Measurements from ENCODE around the gene SCAF1. TPM values are rescaled to one million over a fixed set of nuclear protein-coding genes. Genes with fewer than 3 reads are reported as not detected.

Gene SCAF1
- total RNA-seq, 2 donors from 2014 or later = 16.1 to 36.6 TPM

DNA sequence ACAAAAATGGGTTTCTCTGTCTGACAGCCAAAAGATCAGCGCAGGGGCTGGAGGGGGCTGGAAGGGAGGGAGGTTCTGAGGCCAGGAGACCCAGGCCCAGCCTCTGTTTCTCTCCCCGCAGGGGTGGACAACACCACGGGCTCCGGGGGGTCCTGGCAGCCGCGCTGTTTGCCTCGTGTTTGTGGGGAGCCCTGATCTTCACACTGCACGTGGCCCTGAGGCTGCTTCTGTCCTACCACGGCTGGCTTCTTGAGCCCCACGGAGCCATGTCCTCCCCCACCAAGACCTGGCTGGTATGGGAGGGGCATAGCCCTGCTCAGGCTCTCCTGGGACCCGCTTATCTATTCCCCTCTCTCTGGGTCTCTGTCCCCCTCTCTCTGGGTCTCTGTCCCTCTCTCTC, 58.6 kb downstream of the SCAF1 start:
- Histone ChIP-seq H3K4me1 (no peaks in the 10 kb centered on the region), H3K9me3 (no peaks in the 10 kb centered on the region), H3K27ac (no peak overlapping the region), H3K27me3 (peaks cover 0 to 6% of the 10 kb centered on the region in 2 donors), H3K36me3 (replicated peaks in 1 of 2; ENCODE audit: insufficient read depth in 1 of 2, low read depth in 2 of 2) (no peaks in the 10 kb centered on the region), H3K4me3 (no peak overlapping the region)
- DNase-seq (no peak), ATAC-seq (no peak)
- TF ChIP-seq, protein P1, sequence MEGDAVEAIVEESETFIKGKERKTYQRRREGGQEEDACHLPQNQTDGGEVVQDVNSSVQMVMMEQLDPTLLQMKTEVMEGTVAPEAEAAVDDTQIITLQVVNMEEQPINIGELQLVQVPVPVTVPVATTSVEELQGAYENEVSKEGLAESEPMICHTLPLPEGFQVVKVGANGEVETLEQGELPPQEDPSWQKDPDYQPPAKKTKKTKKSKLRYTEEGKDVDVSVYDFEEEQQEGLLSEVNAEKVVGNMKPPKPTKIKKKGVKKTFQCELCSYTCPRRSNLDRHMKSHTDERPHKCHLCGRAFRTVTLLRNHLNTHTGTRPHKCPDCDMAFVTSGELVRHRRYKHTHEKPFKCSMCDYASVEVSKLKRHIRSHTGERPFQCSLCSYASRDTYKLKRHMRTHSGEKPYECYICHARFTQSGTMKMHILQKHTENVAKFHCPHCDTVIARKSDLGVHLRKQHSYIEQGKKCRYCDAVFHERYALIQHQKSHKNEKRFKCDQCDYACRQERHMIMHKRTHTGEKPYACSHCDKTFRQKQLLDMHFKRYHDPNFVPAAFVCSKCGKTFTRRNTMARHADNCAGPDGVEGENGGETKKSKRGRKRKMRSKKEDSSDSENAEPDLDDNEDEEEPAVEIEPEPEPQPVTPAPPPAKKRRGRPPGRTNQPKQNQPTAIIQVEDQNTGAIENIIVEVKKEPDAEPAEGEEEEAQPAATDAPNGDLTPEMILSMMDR (IDR thresholded peaks at IDR 0.05) = no peak
- 36 to 45% methylated on average over 9 to 11 of the region's 11 CpGs for WGBS, 2 donors
- intact Hi-C loops (cut with DNase I) = no loop called here

DNA sequence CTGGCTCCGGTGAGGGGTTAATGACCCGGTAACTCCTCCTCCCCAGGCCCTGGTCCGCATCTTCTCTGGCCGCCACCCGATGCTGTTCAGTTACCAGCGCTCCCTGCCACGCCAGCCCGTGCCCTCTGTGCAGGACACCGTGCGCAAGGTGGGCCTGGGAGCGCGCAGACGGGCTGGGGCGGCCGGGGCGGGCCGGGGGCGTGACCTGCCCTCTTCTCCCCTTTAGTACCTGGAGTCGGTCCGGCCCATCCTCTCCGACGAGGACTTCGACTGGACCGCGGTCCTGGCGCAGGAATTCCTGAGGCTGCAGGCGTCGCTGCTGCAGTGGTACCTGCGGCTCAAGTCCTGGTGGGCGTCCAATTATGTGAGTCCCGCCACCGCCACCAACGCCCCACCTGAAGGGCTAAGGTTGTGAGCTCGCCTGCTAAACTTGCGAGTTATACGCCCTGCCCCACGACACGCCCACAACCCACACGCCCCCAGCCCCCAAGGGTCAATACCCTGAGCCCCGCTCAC, 59.3 kb downstream of the SCAF1 start:
- 33 to 42% methylated on average over 23 to 37 of the region's 40 CpGs for WGBS, 2 donors
- TF ChIP-seq POLR2A (IDR thresholded peaks at IDR 0.05) = no peak
- TF ChIP-seq, protein P1 (IDR thresholded peaks at IDR 0.05) = no peak
- Histone ChIP-seq H3K27ac (no peak overlapping the region), H3K27me3 (peaks cover 0 to 6% of the 10 kb centered on the region in 2 donors), H3K9me3 (no peaks in the 10 kb centered on the region), H3K4me3 (no peak overlapping the region), H3K36me3 (replicated peaks in 1 of 2; ENCODE audit: insufficient read depth in 1 of 2, low read depth in 2 of 2) (no peaks in the 10 kb centered on the region), H3K4me1 (no peaks in the 10 kb centered on the region)
- DNase-seq (no peak), ATAC-seq (no peak)
- intact Hi-C loops (cut with DNase I) = no loop called here

DNA sequence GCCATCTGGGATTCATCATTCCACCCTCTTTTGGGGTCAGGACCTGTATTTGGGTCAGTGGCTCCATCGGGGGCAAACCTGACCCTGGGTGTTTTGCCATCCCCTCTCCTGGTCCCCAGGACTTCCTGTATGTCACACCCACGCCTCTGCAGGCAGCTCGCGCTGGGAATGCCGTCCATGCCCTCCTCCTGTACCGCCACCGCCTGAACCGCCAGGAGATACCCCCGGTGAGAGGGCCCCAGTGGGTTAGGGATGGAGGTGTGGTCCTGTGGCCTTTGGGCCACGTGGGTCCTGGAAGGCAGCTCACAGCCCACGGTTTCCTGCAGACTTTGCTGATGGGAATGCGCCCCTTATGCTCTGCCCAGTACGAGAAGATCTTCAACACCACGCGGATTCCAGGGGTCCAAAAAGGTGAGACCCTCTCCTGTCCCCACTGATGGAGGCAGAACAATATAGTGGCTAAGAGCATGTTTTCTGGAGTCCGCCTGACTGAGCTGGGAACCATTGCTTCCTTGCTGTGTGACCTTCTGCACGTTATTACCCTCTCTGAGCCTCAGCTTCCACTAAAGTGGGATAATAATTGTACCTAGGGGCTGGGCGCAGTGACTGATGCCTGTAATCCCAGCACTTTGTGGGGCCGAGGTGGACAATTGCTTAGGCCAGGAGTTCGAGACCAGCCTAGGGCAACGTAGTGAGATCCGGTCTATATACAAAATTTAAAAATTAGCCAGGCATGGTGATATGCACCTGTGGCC, 63.1 kb downstream of the SCAF1 start:
- H3K27me3 ChIP-seq = peaks cover 0 to 6% of the 10 kb centered on the region in 2 donors
- TF ChIP-seq, protein P1 (IDR thresholded peaks at IDR 0.05) = no peak
- TF ChIP-seq POLR2A (IDR thresholded peaks at IDR 0.05) = no peak
- DNase-seq = no peak
- intact Hi-C loops (cut with DNase I) = no loop called here
- no peaks in the 10 kb centered on the region for H3K4me1 ChIP-seq
- no peak for ATAC-seq
- H3K27ac ChIP-seq = no peak overlapping the region
- H3K4me3 ChIP-seq = no peak overlapping the region
- no peaks in the 10 kb centered on the region for H3K9me3 ChIP-seq
- WGBS, 2 donors = 82 to 84% methylated on average over 16 to 22 of the region's 22 CpGs
- no peaks in the 10 kb centered on the region for H3K36me3 ChIP-seq (replicated peaks in 1 of 2; ENCODE audit: insufficient read depth in 1 of 2, low read depth in 2 of 2)

DNA sequence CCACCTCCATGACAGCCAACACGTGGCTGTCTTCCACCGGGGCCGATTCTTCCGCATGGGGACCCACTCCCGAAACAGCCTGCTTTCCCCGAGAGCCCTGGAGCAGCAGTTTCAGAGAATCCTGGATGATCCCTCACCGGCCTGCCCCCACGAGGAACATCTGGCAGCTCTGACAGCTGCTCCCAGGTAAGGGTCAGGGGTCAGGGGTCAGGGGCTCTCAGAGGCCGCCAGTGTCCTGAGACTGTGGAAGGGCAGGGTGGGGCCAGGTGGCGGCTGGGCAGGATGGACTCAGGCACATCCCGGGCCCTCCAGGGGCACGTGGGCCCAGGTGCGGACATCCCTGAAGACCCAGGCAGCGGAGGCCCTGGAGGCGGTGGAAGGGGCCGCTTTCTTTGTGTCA, 63.9 kb downstream of the SCAF1 start:
- ATAC-seq = no peak
- H3K36me3 ChIP-seq (replicated peaks in 1 of 2; ENCODE audit: insufficient read depth in 1 of 2, low read depth in 2 of 2) = no peaks in the 10 kb centered on the region
- 78 to 80% methylated on average over 6 to 16 of the region's 16 CpGs for WGBS, 2 donors
- H3K27me3 ChIP-seq = peaks cover 0 to 6% of the 10 kb centered on the region in 2 donors
- intact Hi-C loops (cut with DNase I) = no loop called here
- H3K4me1 ChIP-seq = no peaks in the 10 kb centered on the region
- DNase-seq = no peak
- H3K4me3 ChIP-seq = no peak overlapping the region
- H3K27ac ChIP-seq = no peak overlapping the region
- TF ChIP-seq, protein P1 (IDR thresholded peaks at IDR 0.05) = no peak
- no peak for TF ChIP-seq POLR2A (IDR thresholded peaks at IDR 0.05)
- no peaks in the 10 kb centered on the region for H3K9me3 ChIP-seq

Small RNA genes within 50 kb of the gene (microRNA-seq; reads per million reads assigned to microRNA genes)
- gene MIR5088 (ENCODE audit: borderline number of aligned reads in 2 of 2, borderline replicate concordance in 2 of 2) = 0 reads per million in 2 donors

Small RNA genes within 50 kb of the gene (small RNA-seq; reads per million reads assigned to genes)
- gene MIR5088 = 0.70 reads per million, percentile 15 among the genes with 10 or more reads in this experiment

Other genes starting within 250 kb of the SCAF1 start
- not detected for gene PTH2, start 218.8 kb upstream of the SCAF1 start, total RNA-seq
- not detected for gene GFY, start 216.8 kb upstream of the SCAF1 start, total RNA-seq
- gene SLC17A7, start 200.7 kb upstream of the SCAF1 start, total RNA-seq = under 1 TPM in 1 of 2 donors, not detected in 1; 0.26 TPM
- 10 to 100 TPM; 57.0 to 63.3 TPM for gene PIH1D1, start 190.4 kb upstream of the SCAF1 start, total RNA-seq
- gene ALDH16A1, start 189.0 kb upstream of the SCAF1 start, total RNA-seq = 10 to 100 TPM; 25.9 to 38.9 TPM
- gene FLT3LG, start 168.0 kb upstream of the SCAF1 start, total RNA-seq = under 1 TPM; 0.52 to 0.66 TPM
- gene RPL13A, start 154.6 kb upstream of the SCAF1 start, total RNA-seq = 1,000 to 10,000 TPM; 1,758 to 2,456 TPM
- gene RPS11, start 145.8 kb upstream of the SCAF1 start, total RNA-seq = 1,000 to 10,000 TPM; 1,400 to 1,772 TPM
- 100 to 1,000 TPM; 117 to 121 TPM for gene FCGRT, start 129.5 kb upstream of the SCAF1 start, total RNA-seq
- gene RCN3, start 114.2 kb upstream of the SCAF1 start, total RNA-seq = 10 to 100 TPM; 11.9 to 39.9 TPM
- 10 to 100 TPM; 50.6 to 73.2 TPM for gene NOSIP, start 61.7 kb upstream of the SCAF1 start, total RNA-seq
- gene PRRG2, start 60.9 kb upstream of the SCAF1 start, total RNA-seq = 1 to 10 TPM; 2.6 to 4.9 TPM
- gene PRR12, start 51.0 kb upstream of the SCAF1 start, total RNA-seq = 10 to 100 TPM in 1 of 2 donors, 1 to 10 TPM in 1; 8.0 to 23.4 TPM
- gene RRAS, start 2.1 kb upstream of the SCAF1 start, total RNA-seq = 10 to 100 TPM; 10.9 to 17.9 TPM
- gene IRF3, start 23.6 kb downstream of the SCAF1 start, total RNA-seq = 100 to 1,000 TPM in 1 of 2 donors, 10 to 100 TPM in 1; 46.7 to 134 TPM
- gene BCL2L12, start 23.7 kb downstream of the SCAF1 start, total RNA-seq = 1 to 10 TPM; 3.6 to 5.6 TPM
- gene PRMT1, start 35.1 kb downstream of the SCAF1 start, total RNA-seq = 10 to 100 TPM; 45.4 to 71.2 TPM
- 1 to 10 TPM in 1 of 2 donors, not detected in 1; 1.6 TPM for gene ADM5, start 47.4 kb downstream of the SCAF1 start, total RNA-seq
- 1 to 10 TPM in 1 of 2 donors, under 1 TPM in 1; 0.66 to 3.4 TPM for gene CPT1C, start 48.9 kb downstream of the SCAF1 start, total RNA-seq
- gene TSKS, start 121.1 kb downstream of the SCAF1 start, total RNA-seq = under 1 TPM in 1 of 2 donors, not detected in 1; 0.52 TPM
- gene AP2A1, start 124.8 kb downstream of the SCAF1 start, total RNA-seq = 10 to 100 TPM; 43.5 to 45.9 TPM
- 10 to 100 TPM in 1 of 2 donors, 1 to 10 TPM in 1; 8.9 to 24.1 TPM for gene FUZ, start 171.1 kb downstream of the SCAF1 start, total RNA-seq
- 10 to 100 TPM; 15.8 to 16.9 TPM for gene MED25, start 176.1 kb downstream of the SCAF1 start, total RNA-seq
- 10 to 100 TPM; 69.0 to 70.2 TPM for gene PTOV1, start 208.9 kb downstream of the SCAF1 start, total RNA-seq
- gene PNKP, start 225.4 kb downstream of the SCAF1 start, total RNA-seq = 100 to 1,000 TPM in 1 of 2 donors, 10 to 100 TPM in 1; 59.7 to 122 TPM
- 10 to 100 TPM in 1 of 2 donors, 1 to 10 TPM in 1; 7.5 to 20.1 TPM for gene AKT1S1, start 235.1 kb downstream of the SCAF1 start, total RNA-seq
- gene TBC1D17, start 235.5 kb downstream of the SCAF1 start, total RNA-seq = 10 to 100 TPM; 25.9 to 37.6 TPM

Data from body of pancreas (tissue), 4 donors.